H9 (cell line): Measurements from ENCODE around the gene VRK1. TPM values are rescaled to one million over a fixed set of nuclear protein-coding genes. Genes with fewer than 3 reads are reported as not detected.

Experiments used
- DNase-seq: peaks from one replicate; pipeline ENCODE4 v3.0.0-alpha.2; 2017
- H2AFZ ChIP-seq: one replicate; pipeline ENCODE4 v1.6.1; 2013; ENCODE audit warnings: mild to moderate bottlenecking, low read length, control low read depth, moderate library complexity
- H2AK5ac ChIP-seq: 2 replicates; pipeline ENCODE4 v1.6.1; 2013; ENCODE audit warnings: low read length, control low read depth, mixed read lengths; ENCODE audit not compliant: insufficient read length
- H2BK120ac ChIP-seq: one replicate; pipeline ENCODE4 v1.6.1; 2013; ENCODE audit warnings: low read depth, mild to moderate bottlenecking, low read length, control low read depth, inconsistent platforms; ENCODE audit not compliant: poor library complexity, severe bottlenecking
- H2BK12ac ChIP-seq: 2 replicates; pipeline ENCODE4 v1.6.1; 2013; ENCODE audit warnings: low read length, control low read depth, mixed read lengths, low read depth; ENCODE audit not compliant: insufficient read length
- H2BK15ac ChIP-seq: 2 replicates; pipeline ENCODE4 v1.6.1; 2013; ENCODE audit warnings: low read depth, low read length, control low read depth
- H2BK20ac ChIP-seq: one replicate; pipeline ENCODE4 v1.6.1; 2013; ENCODE audit warnings: low read depth, mild to moderate bottlenecking, low read length, control low read depth, inconsistent platforms; ENCODE audit not compliant: poor library complexity, severe bottlenecking
- H2BK5ac ChIP-seq: 2 replicates; pipeline ENCODE4 v1.6.1; 2013; ENCODE audit warnings: low read length, control low read depth, mixed read lengths; ENCODE audit not compliant: insufficient read length
- H3K14ac ChIP-seq: 2 replicates; pipeline ENCODE4 v1.6.1; 2013; ENCODE audit warnings: low read length, control low read depth; ENCODE audit not compliant: insufficient read depth
- H3K18ac ChIP-seq: 2 replicates; pipeline ENCODE4 v1.6.1; 2013; ENCODE audit warnings: low read depth, mild to moderate bottlenecking, mixed read lengths, low read length, control low read depth; ENCODE audit not compliant: insufficient read length
- H3K23ac ChIP-seq: 2 replicates; pipeline ENCODE4 v1.6.1; 2013; ENCODE audit warnings: low read length, control low read depth, mixed read lengths, low read depth; ENCODE audit not compliant: insufficient read length
- H3K23me2 ChIP-seq: 2 replicates; pipeline ENCODE4 v1.6.1; 2013; ENCODE audit warnings: low read depth, mild to moderate bottlenecking, mixed read lengths, low read length, control low read depth; ENCODE audit not compliant: insufficient read length, poor library complexity, severe bottlenecking
- H3K27ac ChIP-seq: 2 replicates; pipeline ENCODE4 v1.5.1; 2013; ENCODE audit warnings: low read length, control low read depth, mixed read lengths, low read depth; ENCODE audit not compliant: insufficient read length
- H3K27me3 ChIP-seq: 2 replicates; pipeline ENCODE4 v1.6.1; 2013; ENCODE audit warnings: low read length, control low read depth, inconsistent platforms; ENCODE audit not compliant: insufficient read depth
- H3K4ac ChIP-seq: 2 replicates; pipeline ENCODE4 v1.6.1; 2013; ENCODE audit warnings: low read depth, mild to moderate bottlenecking, control low read depth, inconsistent platforms, low read length, moderate library complexity
- H3K4me1 ChIP-seq: 2 replicates; pipeline ENCODE4 v1.6.1; 2013; ENCODE audit warnings: low read length, control low read depth, inconsistent platforms; ENCODE audit not compliant: insufficient read depth
- H3K4me2 ChIP-seq: 2 replicates; pipeline ENCODE4 v1.6.1; 2013; ENCODE audit warnings: low read length, control low read depth, mixed read lengths; ENCODE audit not compliant: insufficient read length, insufficient read depth
- H3K56ac ChIP-seq: 2 replicates; pipeline ENCODE4 v1.6.1; 2013; ENCODE audit warnings: low read depth, mild to moderate bottlenecking, mixed read lengths, low read length, control low read depth; ENCODE audit not compliant: insufficient read length
- H3K79me1 ChIP-seq: 2 replicates; pipeline ENCODE4 v1.6.1; 2013; ENCODE audit warnings: low read depth, mild to moderate bottlenecking, moderate library complexity, low read length, control low read depth, inconsistent platforms; ENCODE audit not compliant: insufficient read depth, poor library complexity, severe bottlenecking
- H3K79me2 ChIP-seq: 2 replicates; pipeline ENCODE4 v1.6.1; 2013; ENCODE audit warnings: low read length, control low read depth, inconsistent platforms; ENCODE audit not compliant: insufficient read depth
- H3K9ac ChIP-seq: 2 replicates; pipeline ENCODE4 v1.6.1; 2013; ENCODE audit warnings: low read length, control low read depth, mixed read lengths; ENCODE audit not compliant: insufficient read length; ENCODE audit errors: extremely low read depth
- H3K9me3 ChIP-seq: one replicate; pipeline ENCODE4 v1.6.1; 2013; ENCODE audit warnings: low read depth, low read length, inconsistent platforms; ENCODE audit not compliant: control insufficient read depth
- H3T11ph ChIP-seq: one replicate; pipeline ENCODE4 v1.6.1; 2013; ENCODE audit warnings: mild to moderate bottlenecking, low read length, control low read depth, inconsistent platforms
- H4K20me1 ChIP-seq: one replicate; pipeline ENCODE4 v1.6.1; 2013; ENCODE audit not compliant: control insufficient read depth, insufficient read length, insufficient read depth
- H4K5ac ChIP-seq: 2 replicates; pipeline ENCODE4 v1.6.1; 2013; ENCODE audit warnings: low read depth, mild to moderate bottlenecking, mixed read lengths, low read length, control low read depth; ENCODE audit not compliant: insufficient read length
- H4K8ac ChIP-seq: replicated peaks from 2 replicates; pipeline ENCODE4 v1.6.1; 2013; ENCODE audit warnings: low read length, control low read depth, mixed read lengths, low read depth; ENCODE audit not compliant: insufficient read length
- H4K91ac ChIP-seq: 2 replicates; pipeline ENCODE4 v1.6.1; 2013; ENCODE audit warnings: low read depth, mild to moderate bottlenecking, moderate library complexity, mixed read lengths, low read length, control low read depth; ENCODE audit not compliant: insufficient read length
- H3K27ac Mint-ChIP-seq, 3 experiments: 2 replicates in 2 of 3; 3 replicates in 1 of 3; pipeline ENCODE4 v1.8.0; 2020 to 2021; ENCODE audit warnings: mixed read lengths in 3 of 3, mild to moderate bottlenecking in 1 of 3, moderate library complexity in 1 of 3
- H3K27me3 Mint-ChIP-seq: 2 replicates; pipeline ENCODE4 v1.8.0; 2021; ENCODE audit warnings: low read depth, mild to moderate bottlenecking, moderate library complexity, mixed read lengths
- H3K36me3 Mint-ChIP-seq, 3 experiments: 2 replicates in 2 of 3; 3 replicates in 1 of 3; pipeline ENCODE4 v1.8.0; 2020 to 2021; ENCODE audit warnings: low read depth in 3 of 3, mixed read lengths in 3 of 3; ENCODE audit not compliant: insufficient read depth in 1 of 3
- H3K4me1 Mint-ChIP-seq, 2 experiments: 2 replicates each; pipeline ENCODE4 v1.8.0; 2020; ENCODE audit warnings: mixed read lengths in 2 of 2
- H3K4me3 Mint-ChIP-seq, 2 experiments: 2 replicates in 1 of 2; 3 replicates in 1 of 2; pipeline ENCODE4 v1.8.0; 2020 to 2021; ENCODE audit warnings: mild to moderate bottlenecking in 2 of 2, mixed read lengths in 2 of 2, moderate library complexity in 1 of 2
- H3K9me3 Mint-ChIP-seq, 2 experiments: 2 replicates in 1 of 2; 3 replicates in 1 of 2; pipeline ENCODE4 v1.8.0; 2020; ENCODE audit warnings: mild to moderate bottlenecking in 2 of 2, mixed read lengths in 2 of 2, moderate library complexity in 1 of 2
- CTCF ChIP-seq: fragments of 200-600 bp; sonication (generic); conservative IDR thresholded peaks from 3 replicates; pipeline ENCODE4 v1.8.0; 2021; ENCODE audit warnings: antibody characterized with exemption, mild to moderate bottlenecking
- WGBS: extraction: QIAGEN DNeasy Blood & Tissue Kit; methylation state at CpG from one replicate; pipeline ENCODE4 v1.1.7; 2013; ENCODE audit warnings: missing lambda C conversion rate, low lambda C conversion rate, mixed read lengths; ENCODE audit not compliant: insufficient read length; ENCODE audit errors: extremely low coverage; 5-methylcytosine and 5-hydroxymethylcytosine counted together
- total RNA-seq: library from RNA; stranded (reverse); gene quantifications from 2 replicates; pipeline ENCODE4 v1.2.1, GENCODE V29; 2021

Gene VRK1
- total RNA-seq, 1 experiment from 2014 or later = 55.7 TPM

GRCh38 chr14:96792003-96792402 lies 5.2 kb upstream of the VRK1 start:
- Histone ChIP-seq H3K4ac (no peak overlapping the region), H3K4me2 (no peak overlapping the region), H3K23ac (no peak overlapping the region), H3K14ac (no peak overlapping the region), H3K56ac (no peak overlapping the region), H3T11ph (no peak overlapping the region), H3K27ac (no peak overlapping the region), H2BK120ac (no peak overlapping the region), H4K8ac (no peak overlapping the region), H3K9ac (no peak overlapping the region), H3K9me3 (no peaks in the 10 kb centered on the region), H3K23me2 (no peaks in the 10 kb centered on the region), H4K5ac (no peak overlapping the region), H2BK20ac (no peak overlapping the region), H2AFZ (no peak overlapping the region), H2BK15ac (no peak overlapping the region), H2AK5ac (no peak overlapping the region), H4K91ac (no peak overlapping the region), H3K27me3 (no peaks in the 10 kb centered on the region), H3K4me1 (no peaks in the 10 kb centered on the region), H3K79me1 (no peaks in the 10 kb centered on the region), H3K18ac (no peak overlapping the region), H2BK12ac (no peak overlapping the region), H2BK5ac (no peak overlapping the region), H4K20me1 (no peaks in the 10 kb centered on the region), H3K79me2 (no peaks in the 10 kb centered on the region)
- Mint-ChIP-seq H3K9me3 (no peaks in the 10 kb centered on the region; a peak in 1 of 5 replicates), H3K4me3 (no peak overlapping the region), H3K27me3 (peaks cover 24% of the 10 kb centered on the region), H3K36me3 (no peaks in the 10 kb centered on the region), H3K27ac (no peak overlapping the region), H3K4me1 (peaks cover 2% of the 10 kb centered on the region in 2 experiments; a peak in 1 of 4 replicates)
- no peak for DNase-seq
- TF ChIP-seq CTCF = no peak
- no CpG with 5 or more reads among the region's 5 CpGs for WGBS
